Gastroesophageal sphincter (tissue), 3 donors: Measurements from ENCODE around the gene PIF1.

Experiments
- POLR2A ChIP-seq, 2 donors: fragments of 450-650 bp; IDR thresholded peaks; one replicate each; pipeline ENCODE4 v1.6.1; 2017; ENCODE audit warnings: antibody characterized with exemption in 2 of 2, mild to moderate bottlenecking in 2 of 2, moderate library complexity in 1 of 2
- TF ChIP-seq, protein P1 (sequence below), 4 experiments: fragments of 200-600 bp in 2 of 4; fragments of 450-650 bp in 2 of 4; sonication (generic) in 1 of 4; IDR thresholded peaks; one replicate each; pipeline ENCODE4 v1.5.1; 2017 to 2019; ENCODE audit warnings: antibody characterized with exemption in 4 of 4, mild to moderate bottlenecking in 2 of 4, moderate library complexity in 2 of 4

GRCh38 chr15:64782751-64783150, 42.7 kb downstream of the PIF1 start:
- no peak for TF ChIP-seq POLR2A (IDR thresholded peaks at IDR 0.05)
- TF ChIP-seq, protein P1, sequence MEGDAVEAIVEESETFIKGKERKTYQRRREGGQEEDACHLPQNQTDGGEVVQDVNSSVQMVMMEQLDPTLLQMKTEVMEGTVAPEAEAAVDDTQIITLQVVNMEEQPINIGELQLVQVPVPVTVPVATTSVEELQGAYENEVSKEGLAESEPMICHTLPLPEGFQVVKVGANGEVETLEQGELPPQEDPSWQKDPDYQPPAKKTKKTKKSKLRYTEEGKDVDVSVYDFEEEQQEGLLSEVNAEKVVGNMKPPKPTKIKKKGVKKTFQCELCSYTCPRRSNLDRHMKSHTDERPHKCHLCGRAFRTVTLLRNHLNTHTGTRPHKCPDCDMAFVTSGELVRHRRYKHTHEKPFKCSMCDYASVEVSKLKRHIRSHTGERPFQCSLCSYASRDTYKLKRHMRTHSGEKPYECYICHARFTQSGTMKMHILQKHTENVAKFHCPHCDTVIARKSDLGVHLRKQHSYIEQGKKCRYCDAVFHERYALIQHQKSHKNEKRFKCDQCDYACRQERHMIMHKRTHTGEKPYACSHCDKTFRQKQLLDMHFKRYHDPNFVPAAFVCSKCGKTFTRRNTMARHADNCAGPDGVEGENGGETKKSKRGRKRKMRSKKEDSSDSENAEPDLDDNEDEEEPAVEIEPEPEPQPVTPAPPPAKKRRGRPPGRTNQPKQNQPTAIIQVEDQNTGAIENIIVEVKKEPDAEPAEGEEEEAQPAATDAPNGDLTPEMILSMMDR (IDR thresholded peaks at IDR 0.05) = no peak
